Measurements from ENCODE around the gene BOK.

BOK gene, protein sequence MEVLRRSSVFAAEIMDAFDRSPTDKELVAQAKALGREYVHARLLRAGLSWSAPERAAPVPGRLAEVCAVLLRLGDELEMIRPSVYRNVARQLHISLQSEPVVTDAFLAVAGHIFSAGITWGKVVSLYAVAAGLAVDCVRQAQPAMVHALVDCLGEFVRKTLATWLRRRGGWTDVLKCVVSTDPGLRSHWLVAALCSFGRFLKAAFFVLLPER

DNA sequence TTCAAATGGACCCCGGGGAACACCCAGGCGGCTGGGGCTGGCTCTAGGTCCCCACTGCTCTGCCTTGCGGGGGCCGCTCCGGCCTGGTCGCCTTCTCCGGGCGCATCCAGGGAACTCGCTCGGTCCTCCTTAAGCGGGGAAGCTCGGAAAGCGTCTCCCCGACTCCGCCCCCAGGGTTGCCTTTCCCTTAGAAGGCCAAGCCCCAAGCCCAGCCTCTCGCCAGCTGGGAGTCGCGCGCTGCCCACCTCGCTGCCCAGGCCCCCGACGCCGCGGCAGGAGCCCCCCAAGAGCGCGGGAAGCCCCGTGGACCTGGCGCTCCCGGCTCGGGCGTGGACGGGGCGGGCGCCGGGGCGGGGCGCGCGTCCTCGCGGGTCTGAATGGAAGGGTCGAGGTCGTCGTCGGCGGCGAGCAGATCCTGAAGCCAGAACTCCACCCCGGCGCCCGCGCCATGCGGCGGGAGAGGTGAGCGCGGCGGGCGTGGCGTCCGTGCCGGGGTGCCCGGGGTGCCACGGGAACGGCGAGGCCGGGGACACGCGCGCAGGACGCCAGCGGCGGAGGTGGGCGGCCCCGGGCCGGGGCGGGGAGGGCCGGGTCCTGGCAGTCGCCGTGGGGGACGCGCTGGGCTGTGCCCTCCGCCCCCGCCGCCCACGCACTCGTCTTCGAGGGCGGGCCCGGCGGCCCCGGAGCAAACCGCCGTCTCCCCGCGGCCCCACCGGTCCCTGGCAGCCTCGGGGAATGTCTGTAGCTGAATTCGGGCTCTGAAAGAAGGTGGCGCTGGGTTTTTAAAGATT, at the start of gene BOK:
BOK (plus strand) TSS at position 214 of the 791 bp plus-strand sequence. CDS start 739 bp downstream, outside the sequence.
- Mint-ChIP-seq H3K4me1 (peaks cover 13% of the 10 kb centered on the region), H3K9me3 (peaks cover 25% of the 10 kb centered on the region), H3K36me3 (ENCODE audit: low read depth) (peaks cover 5% of the 10 kb centered on the region), H3K27ac (no peak within 1 kb of the TSS), H3K27me3 (ENCODE audit: low read depth, poor library complexity) (peaks cover 46% of the 10 kb centered on the region), H3K4me3 (peak within 1 kb of the TSS; percentile 78)
- no peak for TF ChIP-seq CTCF (IDR thresholded peaks at IDR 0.05)
- DNase-seq: peak; percentile 73

DNA sequence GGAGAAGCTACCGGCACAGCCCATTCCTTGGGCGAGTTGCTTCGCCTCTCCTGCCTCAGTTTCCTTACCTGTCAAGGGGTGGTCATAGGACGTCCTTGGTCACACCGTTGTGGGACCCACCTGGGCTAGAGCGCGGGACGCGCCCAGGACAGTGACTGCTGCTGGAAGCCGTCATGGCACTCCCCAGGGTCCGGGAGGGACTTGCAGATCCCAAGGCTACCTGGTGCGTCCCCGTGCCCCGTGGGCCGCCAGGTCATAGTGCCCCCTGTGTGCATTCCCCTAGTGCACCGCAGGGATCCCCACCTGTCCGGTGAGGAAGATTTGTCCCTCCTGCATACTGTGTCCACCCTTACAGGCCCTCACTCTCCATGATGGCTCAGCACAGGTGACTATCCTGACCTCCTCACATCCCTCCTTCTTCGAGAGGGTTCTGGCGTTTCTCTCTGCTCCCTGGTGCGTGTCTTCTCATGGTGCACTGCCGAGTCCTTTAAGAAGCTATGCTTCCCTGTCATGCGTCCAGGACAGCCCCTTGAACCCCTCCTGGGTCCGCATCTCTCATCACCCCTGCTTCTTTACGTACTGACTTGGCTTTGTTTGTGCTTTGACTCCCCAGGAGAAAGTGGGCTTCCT, 49.3 kb upstream of the BOK start:
- Mint-ChIP-seq H3K27me3 (ENCODE audit: low read depth, poor library complexity) (peaks cover 12% of the 10 kb centered on the region), H3K9me3 (no peaks in the 10 kb centered on the region), H3K27ac (no peak overlapping the region), H3K4me3 (peak overlapping the region; percentile 83), H3K4me1 (peaks cover 35% of the 10 kb centered on the region), H3K36me3 (ENCODE audit: low read depth) (peaks cover 5% of the 10 kb centered on the region)
- no peak for TF ChIP-seq CTCF (IDR thresholded peaks at IDR 0.05)
- no peak for DNase-seq

- TF ChIP-seq CTCF (IDR thresholded peaks at IDR 0.05): no peak
- Mint-ChIP-seq H3K9me3 (no peaks in the 10 kb centered on the region), H3K4me3 (no peak overlapping the region), H3K27ac (no peak overlapping the region), H3K27me3 (ENCODE audit: low read depth, poor library complexity) (peaks cover 15% of the 10 kb centered on the region), H3K36me3 (ENCODE audit: low read depth) (peaks cover 5% of the 10 kb centered on the region), H3K4me1 (peaks cover 20% of the 10 kb centered on the region)
- DNase-seq: no peak
Observed at GRCh38 chr2:241511091-241511741, 47.3 kb upstream of the BOK start.

DNA sequence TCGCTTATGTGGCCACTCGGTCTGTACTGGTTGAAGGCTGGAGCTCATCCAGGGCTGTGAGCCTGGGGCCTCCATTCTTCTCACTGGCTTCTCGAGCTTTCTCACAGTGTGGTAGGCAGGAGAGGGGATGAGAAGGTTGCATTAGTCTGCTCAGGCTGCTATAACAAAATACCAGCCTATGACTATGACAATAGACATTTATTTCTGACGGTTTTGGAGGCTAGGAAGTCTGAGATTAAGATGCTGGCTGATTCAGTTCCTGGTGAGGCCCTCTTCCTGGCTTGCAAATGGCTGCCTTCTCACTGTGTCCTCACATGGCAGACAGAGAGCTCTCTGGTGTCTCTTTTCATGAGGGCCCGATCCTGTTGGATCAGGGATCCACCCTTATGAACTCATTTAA, 44.0 kb upstream of the BOK start:
- TF ChIP-seq CTCF (IDR thresholded peaks at IDR 0.05): no peak
- H3K4me1 Mint-ChIP-seq: peaks cover 3% of the 10 kb centered on the region
- H3K4me3 Mint-ChIP-seq: no peak overlapping the region

GRCh38 chr2:241514986-241515737, 43.4 kb upstream of the BOK start:
- no peak for TF ChIP-seq CTCF (IDR thresholded peaks at IDR 0.05)
- Mint-ChIP-seq H3K27ac (no peak overlapping the region), H3K4me1 (no peaks in the 10 kb centered on the region), H3K9me3 (no peaks in the 10 kb centered on the region), H3K36me3 (ENCODE audit: low read depth) (peaks cover 5% of the 10 kb centered on the region), H3K4me3 (no peak overlapping the region), H3K27me3 (ENCODE audit: low read depth, poor library complexity) (peaks cover 16% of the 10 kb centered on the region)
- no peak for DNase-seq

More for the DNA sequence above, 44.0 kb upstream of the BOK start:
- Mint-ChIP-seq H3K36me3 (ENCODE audit: low read depth) (peaks cover 5% of the 10 kb centered on the region), H3K27me3 (ENCODE audit: low read depth, poor library complexity) (peaks cover 18% of the 10 kb centered on the region), H3K27ac (no peak overlapping the region), H3K9me3 (no peaks in the 10 kb centered on the region)
- no peak for DNase-seq
